SIG-M5 (cell line): ENCODE results near the gene MT1A.

Experiments
- DNase-seq: peaks from one replicate; lab custom pipeline; 2025; lab: John Stamatoyannopoulos, UW

MT1A gene

DNA sequence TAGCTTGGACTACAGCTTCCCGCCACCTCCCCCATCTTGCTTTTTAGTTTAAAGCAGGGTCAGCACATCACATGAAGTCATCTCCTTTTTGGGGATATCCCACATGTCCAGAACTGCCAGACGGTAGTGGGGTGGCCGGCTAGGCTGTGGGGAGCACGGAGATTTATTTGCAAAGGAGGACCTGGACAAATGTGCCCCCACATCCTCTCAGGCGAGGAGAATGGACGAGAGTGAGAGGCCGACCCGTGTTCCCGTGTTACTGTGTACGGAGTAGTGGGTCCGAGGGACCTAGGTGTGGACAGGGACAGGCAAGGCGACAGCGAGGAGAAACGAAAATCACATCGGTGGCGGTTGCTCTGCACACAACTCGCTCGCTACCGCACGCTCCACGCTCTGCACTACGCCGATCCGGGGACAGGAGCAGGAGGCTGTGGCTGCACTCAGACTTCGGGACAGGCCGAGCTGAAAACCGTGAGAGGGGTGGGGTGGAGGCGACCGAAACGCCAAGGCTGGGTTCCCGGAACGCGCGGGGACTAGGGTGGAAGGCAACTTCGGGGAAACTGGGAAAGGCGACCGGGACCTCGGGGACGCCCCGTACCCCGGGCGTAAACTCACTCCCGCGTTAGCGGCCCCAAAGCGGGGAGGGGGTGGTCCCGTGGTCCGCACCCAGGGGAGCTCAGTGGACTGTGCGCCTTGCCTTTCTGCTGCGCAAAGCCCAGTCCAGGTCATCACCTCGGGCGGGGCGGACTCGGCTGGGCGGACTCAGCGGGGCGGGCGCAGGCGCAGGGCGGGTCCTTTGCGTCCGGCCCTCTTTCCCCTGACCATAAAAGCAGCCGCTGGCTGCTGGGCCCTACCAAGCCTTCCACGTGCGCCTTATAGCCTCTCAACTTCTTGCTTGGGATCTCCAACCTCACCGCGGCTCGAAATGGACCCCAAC is at the start of gene MT1A:
TSS of gene MT1A (plus strand) at position 853 of the 937 bp plus-strand sequence. CDS start at position 926, 73 bp downstream.
- no peak for DNase-seq

DNA sequence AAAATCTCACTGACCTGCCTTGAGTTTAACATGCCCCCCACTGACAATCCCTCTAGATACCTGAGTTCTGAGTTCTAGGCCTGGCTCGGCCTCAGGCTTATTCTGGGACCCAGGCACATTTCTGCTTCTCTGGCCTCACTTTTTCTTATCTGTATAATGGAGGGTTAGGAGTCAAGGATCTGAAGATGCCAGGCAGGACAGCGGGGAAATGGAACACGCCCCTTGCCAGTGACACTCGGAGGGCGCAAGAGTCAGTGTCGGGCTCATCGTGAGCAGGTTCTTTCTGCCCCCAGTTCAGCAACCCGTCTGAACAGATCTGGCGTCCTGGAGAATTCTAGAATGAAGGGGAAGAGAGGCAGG is 49.7 kb upstream of the MT1A start:
- no peak for DNase-seq

DNA sequence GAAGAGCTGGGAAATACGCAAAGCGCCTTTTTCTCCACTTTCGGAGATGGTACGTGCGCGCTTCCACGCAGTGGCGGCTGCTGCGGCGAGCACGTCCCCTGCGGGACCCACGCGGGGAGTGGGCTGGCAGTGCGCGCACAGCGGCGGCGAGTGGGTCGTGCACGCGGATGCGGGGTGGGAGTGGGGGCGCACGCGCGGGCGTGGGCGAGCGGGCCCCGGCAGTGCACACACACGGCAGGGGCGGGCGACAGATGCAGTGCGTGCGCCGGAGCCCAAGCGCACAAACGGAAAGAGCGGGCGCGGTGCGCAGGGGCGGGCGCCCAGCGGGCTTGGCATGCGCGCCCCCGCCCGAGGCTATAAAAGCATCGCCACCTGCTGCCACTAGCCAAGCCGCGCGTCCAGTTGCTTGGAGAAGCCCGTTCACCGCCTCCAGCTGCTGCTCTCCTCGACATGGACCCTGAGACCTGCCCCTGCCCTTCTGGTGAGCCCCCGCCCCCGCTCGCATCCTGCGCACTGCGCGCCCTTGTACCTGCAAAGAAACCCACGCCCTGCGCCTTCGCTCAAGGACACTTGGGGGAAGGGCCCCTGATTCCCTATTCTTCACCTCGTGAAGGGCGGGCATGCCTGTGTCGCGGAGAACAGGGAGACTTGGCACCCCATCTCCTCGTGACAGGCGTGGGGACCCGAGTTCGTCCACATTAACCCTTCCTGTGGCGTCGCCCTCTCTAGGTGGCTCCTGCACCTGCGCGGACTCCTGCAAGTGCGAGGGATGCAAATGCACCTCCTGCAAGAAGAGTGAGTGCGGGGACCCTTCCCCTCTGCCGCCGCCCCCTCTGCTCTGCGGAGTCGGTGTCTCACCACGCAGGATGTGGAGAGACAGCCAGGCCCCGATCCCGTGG is 49.1 kb upstream of the MT1A start, which contains the start of gene MT3:
TSS of gene MT3 (plus strand) at position 388 of the 899 bp plus-strand sequence. CDS start at position 451, 63 bp downstream.
- no peak for DNase-seq

DNA sequence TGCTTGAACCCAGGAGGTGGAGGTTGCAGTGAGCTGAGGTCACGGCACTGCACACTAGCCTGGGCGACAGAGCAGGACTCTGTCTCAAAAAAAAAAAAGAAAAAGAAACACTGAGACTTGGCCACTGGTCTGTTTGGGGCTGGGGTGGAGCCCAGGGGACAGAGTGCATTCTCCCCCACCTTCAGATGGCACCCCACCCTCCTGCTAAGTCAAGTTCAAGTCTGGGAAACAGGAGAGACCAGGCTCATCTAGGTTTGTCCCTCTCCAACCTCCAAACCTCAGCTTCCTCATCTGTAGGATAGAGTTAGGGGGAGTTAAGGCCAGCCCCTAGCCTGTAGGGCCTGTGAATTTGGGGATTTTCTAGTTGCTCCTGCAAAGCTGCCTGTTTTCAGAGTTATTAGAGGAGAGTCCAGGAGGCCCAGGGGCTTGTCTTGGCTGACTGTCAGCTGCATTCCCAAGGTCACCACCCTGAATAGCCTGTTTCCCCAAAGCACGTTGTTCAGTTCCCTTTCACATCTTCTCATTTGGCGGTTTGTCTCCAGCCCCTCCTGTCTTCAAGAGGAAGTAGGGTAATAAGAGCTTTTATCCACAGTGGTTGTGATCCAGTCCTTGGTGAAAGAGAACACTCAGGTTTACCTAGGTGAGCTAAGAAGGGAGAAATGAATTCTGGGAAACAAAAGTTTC is 46.9 kb upstream of the MT1A start:
- no peak for DNase-seq

DNA sequence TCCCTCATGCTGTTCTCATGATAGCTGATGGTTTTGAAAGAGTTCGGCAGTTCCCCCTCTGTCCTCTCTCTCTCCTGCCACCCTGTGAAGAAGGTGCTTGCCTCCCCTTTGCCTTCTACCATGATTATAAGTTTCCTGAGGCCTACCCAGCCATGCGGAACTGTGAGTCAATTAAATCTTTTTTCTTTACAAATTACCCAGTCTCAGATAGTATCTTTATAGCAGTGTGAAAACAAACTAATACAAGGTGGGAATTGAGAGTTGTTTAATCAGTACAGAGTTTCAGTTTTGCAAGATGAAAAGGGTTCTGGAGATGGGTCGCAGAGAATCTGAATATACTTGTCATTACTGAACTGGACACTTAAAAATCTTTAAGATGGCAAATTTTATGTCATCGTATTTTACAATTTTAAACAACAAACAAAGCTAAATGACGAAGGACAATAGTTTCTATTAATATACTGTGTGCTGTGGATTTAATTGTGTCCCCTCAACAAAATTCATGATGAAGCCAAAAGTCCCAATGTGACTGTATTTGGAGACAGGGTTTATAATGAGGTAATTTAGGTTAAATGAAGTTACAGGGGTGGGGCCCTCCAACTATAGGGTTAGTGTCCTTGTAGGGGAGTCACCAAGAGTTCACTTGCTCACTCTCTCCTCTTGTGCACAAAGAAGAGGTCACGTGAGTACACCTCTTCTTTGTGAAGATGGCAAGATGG is 44.7 kb upstream of the MT1A start:
- DNase-seq, result no peak

DNA sequence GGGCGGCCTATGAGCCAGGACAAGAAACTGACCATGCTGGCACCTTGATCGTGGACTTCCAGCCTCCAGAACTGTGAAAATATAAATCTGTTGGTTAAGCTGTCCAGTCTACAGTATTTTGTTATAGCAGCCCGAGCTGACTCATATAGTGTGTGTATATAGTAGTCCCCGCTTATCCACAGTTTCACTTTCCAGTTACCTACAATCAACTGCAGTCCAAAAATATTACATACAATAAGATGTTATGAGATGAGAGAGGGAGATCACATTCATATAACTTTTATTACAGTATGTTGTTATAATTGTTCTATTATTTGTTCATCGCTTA is 44.2 kb upstream of the MT1A start:
- DNase-seq, result no peak

DNA sequence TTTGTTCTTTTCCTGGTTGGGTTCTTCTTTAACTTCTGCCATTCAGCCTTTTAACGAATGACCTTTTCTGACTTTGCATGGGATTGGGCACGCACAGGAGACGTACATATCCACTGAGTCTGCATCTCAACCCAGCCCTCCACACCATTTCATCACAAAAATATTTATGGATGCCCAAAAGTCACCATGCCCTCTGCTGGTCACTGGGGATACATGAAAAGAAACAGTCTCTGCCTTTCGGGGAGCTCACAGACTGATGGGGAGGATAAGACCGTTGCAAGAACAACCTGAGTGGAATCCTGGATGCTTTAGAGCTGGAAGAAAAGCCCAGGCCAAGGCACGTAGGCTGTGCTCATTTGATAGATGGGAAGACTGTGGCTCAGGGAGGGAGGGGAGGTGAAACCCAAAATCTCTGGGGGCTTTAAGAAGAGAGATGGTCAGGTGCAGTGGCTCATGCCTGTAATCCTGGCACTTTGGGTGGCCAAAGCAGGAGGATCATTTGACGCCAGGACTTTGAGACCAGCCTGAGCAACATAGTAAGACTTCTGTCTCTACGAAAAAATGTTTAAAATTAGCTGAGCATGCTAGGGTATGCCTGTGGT is 38.0 kb upstream of the MT1A start:
- no peak for DNase-seq

DNA sequence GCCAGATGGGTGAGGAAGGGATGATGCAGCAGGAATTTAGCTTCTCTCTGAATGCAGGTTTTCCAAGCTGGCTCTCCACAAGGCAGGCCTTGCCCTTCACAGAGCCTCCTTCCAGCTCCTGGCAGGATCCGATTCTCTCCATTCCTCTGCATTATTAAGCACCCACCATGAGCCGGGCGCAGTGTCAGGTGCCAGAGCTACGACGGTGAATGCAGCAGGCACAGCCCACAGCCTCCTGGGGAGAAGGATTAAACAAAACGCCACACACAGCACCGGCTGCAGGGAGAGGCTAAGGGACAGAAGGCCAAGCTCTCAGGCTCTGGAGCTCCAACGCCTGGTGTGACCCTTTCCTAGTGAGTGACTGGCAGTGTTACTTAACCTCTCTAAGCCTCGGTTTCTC is 37.1 kb upstream of the MT1A start:
- no peak for DNase-seq

DNA sequence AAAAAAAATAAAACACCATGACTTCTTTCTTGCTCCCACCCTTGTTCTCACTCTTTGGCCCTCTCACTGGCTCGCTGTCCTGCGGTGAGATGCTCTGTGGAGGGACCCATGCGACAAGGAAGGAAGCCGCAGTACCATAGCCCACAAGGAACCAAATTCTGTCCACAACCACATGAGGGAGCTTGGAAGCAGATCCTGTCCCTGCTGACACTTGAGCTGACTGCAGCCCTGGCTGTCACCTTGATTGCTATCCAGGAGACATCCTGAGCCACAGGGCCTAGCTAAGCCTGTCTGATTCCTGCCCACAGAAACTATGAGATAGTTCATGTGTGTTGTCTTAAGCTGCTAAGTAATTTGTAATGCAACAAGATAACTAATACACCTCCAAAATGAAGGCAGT is 34.9 kb upstream of the MT1A start:
- no peak for DNase-seq

DNA sequence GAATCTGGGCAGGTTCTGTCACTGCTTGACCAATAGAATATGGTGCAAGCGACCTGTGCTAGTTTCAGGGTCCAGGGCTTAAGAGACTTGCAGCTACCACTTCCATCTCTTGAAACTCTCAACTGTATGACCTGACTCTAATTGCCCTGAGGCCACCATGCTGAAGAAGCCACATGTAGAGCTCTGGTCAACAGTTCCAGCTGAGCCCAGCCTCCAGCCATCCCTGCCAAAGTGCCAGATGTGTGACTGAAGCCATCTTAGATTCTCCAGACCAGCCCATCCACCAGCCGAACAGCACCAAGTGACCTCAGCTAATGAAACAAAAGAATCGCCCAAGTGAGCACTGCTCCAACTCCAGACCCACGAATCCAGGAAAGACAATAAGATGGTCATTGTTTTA is 33.5 kb upstream of the MT1A start:
- no peak for DNase-seq

DNA sequence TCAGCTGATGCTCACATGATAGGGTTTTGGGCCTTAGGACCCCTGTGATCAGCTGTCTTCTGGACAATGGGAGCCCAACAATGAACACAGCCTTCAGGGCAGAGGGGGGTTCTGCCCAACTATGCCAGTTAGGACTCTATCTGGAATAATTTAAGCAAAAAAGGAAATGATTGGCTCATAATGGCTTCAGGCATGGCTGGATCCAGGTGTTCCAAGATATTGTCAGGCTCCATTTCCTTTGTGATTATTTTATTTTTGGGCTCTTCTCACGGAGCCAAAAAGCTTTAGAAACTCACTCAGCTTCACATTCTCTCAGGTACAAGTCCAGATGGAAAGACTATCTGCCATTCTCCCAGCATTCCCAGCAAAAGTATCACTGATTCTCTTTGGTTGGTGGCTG is 33.0 kb upstream of the MT1A start:
- DNase-seq, result no peak

DNA sequence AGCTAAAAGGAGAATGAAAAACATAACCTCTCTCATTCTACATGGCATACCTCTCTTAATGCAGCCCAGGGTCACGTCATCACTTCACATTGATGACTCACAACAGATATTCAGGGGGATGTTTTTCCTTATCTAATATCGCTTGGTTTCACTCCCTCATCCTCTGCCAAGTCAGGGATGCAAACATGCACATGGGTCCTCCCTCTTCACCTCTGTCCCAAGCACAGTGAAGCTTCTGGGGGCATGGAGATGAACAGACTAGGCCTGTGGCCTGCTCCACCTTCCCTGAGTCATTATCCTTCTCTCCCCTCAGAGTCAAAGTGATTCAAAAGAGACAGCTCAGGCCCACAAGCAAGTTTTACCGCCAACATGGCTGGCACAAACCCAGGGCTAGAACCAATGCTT is 32.4 kb upstream of the MT1A start:
- DNase-seq, result no peak

DNA sequence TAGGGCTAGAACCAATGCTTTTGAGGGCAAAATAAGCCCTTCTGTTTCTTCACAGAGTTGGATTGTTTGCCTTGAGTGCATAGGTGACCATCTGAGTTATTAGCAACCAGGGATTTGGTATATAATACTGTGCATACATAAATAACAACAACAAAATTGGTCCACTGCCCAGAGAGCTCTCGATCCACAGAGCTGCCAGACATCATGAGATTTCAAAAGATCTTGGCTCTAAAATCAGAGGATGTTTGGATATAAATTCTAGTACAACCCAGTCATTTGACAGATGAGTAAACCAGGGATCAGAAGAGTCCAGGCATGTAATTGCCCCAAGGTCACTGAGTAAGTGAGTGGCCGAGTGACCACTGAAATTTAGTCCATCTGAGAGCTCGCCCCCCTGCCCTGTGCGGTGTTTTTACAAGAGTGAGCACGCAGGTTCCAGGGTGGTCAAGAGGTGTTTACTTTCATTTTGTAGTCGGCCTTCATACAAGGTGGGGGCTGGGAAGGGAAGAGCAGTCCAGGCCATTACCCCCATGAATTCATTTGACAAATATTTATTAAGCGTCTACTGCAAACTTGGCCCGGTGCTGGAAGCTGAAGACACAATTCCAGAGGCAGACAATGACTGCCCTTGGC is 31.9 kb upstream of the MT1A start:
- no peak for DNase-seq

DNA sequence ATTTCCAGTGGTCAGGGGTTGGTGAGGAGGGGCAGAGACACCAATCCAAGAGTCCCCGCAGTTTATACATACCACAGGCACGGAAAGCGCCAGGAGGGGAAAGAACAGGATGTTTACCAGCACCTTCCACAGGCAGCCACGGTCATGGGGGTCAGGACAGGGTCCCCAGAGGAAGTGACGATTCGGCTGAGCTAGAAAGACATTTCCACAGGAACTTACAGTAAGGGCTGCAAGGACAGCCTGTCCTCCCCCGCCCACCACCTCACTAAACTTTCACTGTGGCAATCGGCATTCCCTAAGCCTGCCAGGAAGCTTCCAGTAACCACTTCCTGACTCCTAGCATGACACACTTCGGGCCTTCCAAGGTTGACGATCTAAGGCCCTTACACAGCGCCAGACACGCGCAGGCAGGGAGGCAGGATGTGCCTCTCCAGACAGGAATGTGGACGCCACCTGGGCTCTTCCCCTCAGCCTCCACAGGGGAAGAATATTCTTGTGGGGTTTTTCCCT is 31.3 kb upstream of the MT1A start:
- no peak for DNase-seq

DNA sequence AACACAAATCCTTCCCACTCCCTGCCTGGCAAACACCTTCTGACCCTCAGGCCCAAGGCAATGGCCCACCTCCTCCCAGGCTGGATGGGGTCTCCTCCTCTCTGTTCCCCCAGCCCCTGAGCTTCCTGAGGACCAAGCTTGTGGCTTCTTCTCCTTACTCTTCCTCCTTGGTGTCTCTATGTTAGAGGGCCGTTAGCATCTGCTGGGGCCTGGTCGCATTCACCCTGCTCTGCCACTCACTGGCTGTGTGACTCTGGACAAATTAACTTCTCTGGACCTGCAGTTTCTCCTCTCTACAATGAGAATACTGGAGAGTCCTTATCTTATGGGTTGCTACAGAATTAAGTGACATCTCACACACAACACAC is 30.8 kb upstream of the MT1A start:
- no peak for DNase-seq

DNA sequence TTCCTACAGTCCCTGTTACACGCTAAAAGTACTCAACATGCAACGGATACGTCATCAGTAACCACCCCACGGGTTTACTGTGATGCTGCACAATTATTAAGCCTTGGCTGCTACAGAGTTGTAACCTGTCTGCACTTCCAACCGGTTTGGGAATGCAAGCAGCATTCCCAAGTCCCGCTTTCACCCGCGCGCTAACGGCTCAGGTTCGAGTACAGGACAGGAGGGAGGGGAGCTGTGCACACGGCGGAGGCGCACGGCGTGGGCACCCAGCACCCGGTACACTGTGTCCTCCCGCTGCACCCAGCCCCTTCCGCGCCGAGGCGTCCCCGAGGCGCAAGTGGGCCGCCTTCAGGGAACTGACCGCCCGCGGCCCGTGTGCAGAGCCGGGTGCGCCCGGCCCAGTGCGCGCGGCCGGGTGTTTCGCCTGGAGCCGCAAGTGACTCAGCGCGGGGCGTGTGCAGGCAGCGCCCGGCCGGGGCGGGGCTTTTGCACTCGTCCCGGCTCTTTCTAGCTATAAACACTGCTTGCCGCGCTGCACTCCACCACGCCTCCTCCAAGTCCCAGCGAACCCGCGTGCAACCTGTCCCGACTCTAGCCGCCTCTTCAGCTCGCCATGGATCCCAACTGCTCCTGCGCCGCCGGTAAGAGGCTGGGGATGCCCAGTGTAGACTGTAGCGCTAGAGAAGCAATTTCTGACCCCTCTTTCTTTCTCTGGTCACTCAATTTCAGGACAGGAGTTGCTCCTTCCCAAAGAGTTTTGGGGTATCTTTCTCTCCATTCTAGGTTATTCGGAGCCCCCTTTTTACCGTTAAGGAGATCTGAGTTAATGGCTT is 30.2 kb upstream of the MT1A start, which contains the start of gene MT2A:
TSS of gene MT2A (plus strand) at position 542 of the 833 bp plus-strand sequence. CDS start at position 614, 72 bp downstream.
- DNase-seq, result peak; percentile 84

DNA sequence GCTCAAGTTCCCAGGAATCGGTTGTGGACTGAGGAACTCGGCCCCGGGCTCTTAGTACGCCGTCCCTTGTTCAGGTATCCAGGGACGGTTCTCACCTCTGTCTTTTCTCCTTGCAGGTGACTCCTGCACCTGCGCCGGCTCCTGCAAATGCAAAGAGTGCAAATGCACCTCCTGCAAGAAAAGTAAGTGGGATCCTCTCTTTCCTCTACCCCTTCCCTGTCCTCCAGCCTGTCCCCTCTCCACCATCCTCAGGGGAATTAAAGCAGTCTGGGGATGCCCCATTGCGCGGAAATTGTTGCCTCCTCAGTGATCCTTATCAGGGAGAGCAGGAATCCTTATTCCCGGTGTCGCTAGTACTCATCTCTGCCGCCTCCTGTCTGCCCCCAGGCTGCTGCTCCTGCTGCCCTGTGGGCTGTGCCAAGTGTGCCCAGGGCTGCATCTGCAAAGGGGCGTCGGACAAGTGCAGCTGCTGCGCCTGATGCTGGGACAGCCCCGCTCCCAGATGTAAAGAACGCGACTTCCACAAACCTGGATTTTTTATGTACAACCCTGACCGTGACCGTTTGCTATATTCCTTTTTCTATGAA is 29.5 kb upstream of the MT1A start:
- DNase-seq, result no peak

DNA sequence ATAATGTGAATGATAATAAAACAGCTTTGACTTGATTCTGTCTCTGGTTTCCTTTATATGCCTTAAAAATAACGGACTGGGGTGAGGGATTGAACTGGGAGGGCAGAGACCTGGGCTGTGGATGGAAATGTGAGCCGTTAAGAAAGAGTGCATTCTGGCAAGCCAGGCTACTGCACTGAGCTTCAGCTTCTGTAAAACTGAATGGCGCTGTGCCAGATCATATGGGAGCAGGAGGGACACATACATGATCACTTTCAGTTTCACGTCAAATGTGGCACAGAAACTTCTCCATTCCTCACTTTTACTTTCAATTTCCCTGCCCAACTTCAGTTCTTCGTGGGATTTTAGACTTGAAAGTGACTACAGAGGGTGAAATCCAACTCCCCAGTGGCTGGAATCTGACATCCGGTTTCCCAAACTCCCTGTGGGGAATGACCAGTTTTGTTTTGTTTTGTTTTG is 29.0 kb upstream of the MT1A start:
- peak; percentile 79 for DNase-seq

DNA sequence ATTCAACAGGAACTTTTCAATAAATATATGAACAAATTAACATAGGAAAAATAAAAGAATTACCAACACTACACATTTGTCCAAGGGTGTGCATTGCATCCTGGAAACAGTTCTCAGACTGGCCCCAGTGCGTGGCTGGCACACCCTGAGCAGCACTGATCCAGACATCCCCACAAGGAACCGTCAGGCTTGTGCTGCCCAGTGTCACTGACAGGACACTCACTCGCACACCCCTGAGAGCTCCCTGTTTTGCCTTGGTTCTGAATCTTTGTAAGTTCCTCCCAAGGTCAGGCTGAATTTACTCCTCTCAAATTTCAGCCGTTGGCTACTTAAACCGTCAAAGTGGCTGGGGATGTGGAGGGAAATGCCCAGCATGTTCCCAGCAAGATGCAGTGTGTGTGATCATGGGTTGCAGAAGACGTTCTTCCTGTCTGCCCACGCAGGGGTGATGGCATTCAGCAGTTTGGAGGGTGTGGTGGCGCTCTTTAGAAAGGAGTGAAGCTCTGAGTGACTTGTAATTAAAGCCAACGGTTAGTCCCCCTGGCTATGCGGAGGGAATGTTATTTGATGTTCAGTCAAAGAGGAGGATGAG is 28.4 kb upstream of the MT1A start:
- no peak for DNase-seq
